ENCODE data around the gene MAGEB5. TPM values are rescaled to one million over a fixed set of nuclear protein-coding genes. Genes with fewer than 3 reads are reported as not detected.

The MAGEB5 gene, protein sequence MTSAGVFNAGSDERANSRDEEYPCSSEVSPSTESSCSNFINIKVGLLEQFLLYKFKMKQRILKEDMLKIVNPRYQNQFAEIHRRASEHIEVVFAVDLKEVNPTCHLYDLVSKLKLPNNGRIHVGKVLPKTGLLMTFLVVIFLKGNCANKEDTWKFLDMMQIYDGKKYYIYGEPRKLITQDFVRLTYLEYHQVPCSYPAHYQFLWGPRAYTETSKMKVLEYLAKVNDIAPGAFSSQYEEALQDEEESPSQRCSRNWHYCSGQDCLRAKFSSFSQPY
- not detected in 2 replicates for total RNA-seq

GRCh38 chrX:26215869-26216268 lies at the start of gene MAGEB5:
TSS of gene MAGEB5 (plus strand) at chrX:26216169. CDS start at chrX:26217302, 1,133 bp downstream.

GRCh38 chrX:26192204-26192603 lies 23.8 kb upstream of the MAGEB5 start, which contains the start of gene MAGEB6:
TSS of gene MAGEB6 (plus strand) at chrX:26192440. CDS start at chrX:26193847, 1,407 bp downstream.

Other genes starting within 250 kb of the MAGEB5 start
- gene MAGEB18, start 77.8 kb upstream of the MAGEB5 start, total RNA-seq: not detected in 2 replicates
- gene MAGEB6B, start 55.6 kb upstream of the MAGEB5 start, total RNA-seq: not detected in 2 replicates
- gene MAGEB6, start 23.7 kb upstream of the MAGEB5 start, total RNA-seq: not detected in 2 replicates